ENCODE measurements around the gene AIG1. TPM values are rescaled to one million over a fixed set of nuclear protein-coding genes. Genes with fewer than 3 reads are reported as not detected.

AIG1 gene
- polyA plus RNA-seq, 1 donor from 2014 or later = 23.2 TPM

DNA sequence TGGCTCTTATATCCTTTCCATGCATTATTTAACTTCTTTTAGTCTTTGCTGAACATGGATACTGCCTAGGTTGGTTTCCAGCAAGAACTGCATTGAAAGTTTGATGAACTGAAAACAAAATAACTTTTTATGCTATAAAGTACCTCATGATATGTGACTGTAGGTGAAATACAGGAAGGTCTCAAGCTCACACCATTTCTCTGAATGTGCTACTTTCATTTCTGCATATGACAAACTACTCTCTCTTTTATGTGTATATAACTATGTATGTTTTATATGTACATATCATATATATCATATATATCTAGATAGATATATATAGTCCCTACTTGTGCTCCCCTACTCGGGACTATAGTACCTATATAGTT, 65.9 kb downstream of the AIG1 start:
- Histone ChIP-seq H3K27ac (ENCODE audit: low read length) (no peak overlapping the region), H3K79me2 (replicated peaks; ENCODE audit: insufficient read depth, low read length) (no peaks in the 10 kb centered on the region), H3K9ac (ENCODE audit: low read length) (no peak overlapping the region), H3K4me3 (ENCODE audit: low read length) (no peak overlapping the region), H2AFZ (ENCODE audit: low read depth, low read length) (no peak overlapping the region), H3K9me3 (ENCODE audit: low read length) (peaks cover 3% of the 10 kb centered on the region), H4K20me1 (ENCODE audit: insufficient read depth) (no peaks in the 10 kb centered on the region), H3K9me2 (ENCODE audit: insufficient read depth, low read length) (no peaks in the 10 kb centered on the region), H3K36me3 (ENCODE audit: insufficient read depth, low read length) (no peaks in the 10 kb centered on the region), H3K4me2 (ENCODE audit: low read length) (no peak overlapping the region), H3K27me3 (ENCODE audit: insufficient read depth, low read depth, low read length) (no peaks in the 10 kb centered on the region), H3F3A (ENCODE audit: insufficient read depth, low read length, poor library complexity, severe bottlenecking) (no peaks in the 10 kb centered on the region)
- TF ChIP-seq EP300 (conservative IDR thresholded peaks at IDR 0.05; ENCODE audit: poor library complexity, severe bottlenecking) = no peak
- no peak for TF ChIP-seq EZH2 (IDR thresholded peaks at IDR 0.05; ENCODE audit: borderline replicate concordance, insufficient read depth, low read length, poor library complexity, severe bottlenecking)
- no peak for TF ChIP-seq RAD21 (conservative IDR thresholded peaks at IDR 0.05)
- TF ChIP-seq REST (IDR thresholded peaks at IDR 0.05; ENCODE audit: borderline replicate concordance) = no peak
- no peak for TF ChIP-seq SMC3 (conservative IDR thresholded peaks at IDR 0.05; ENCODE audit: poor library complexity)
- no peak for TF ChIP-seq MXI1 (conservative IDR thresholded peaks at IDR 0.05; ENCODE audit: poor library complexity, severe bottlenecking)
- no peak for TF ChIP-seq POLR2AphosphoS5 (IDR thresholded peaks at IDR 0.05)
- TF ChIP-seq TAF1 (IDR thresholded peaks at IDR 0.05; ENCODE audit: low read depth) = no peak
- TF ChIP-seq, protein P1, sequence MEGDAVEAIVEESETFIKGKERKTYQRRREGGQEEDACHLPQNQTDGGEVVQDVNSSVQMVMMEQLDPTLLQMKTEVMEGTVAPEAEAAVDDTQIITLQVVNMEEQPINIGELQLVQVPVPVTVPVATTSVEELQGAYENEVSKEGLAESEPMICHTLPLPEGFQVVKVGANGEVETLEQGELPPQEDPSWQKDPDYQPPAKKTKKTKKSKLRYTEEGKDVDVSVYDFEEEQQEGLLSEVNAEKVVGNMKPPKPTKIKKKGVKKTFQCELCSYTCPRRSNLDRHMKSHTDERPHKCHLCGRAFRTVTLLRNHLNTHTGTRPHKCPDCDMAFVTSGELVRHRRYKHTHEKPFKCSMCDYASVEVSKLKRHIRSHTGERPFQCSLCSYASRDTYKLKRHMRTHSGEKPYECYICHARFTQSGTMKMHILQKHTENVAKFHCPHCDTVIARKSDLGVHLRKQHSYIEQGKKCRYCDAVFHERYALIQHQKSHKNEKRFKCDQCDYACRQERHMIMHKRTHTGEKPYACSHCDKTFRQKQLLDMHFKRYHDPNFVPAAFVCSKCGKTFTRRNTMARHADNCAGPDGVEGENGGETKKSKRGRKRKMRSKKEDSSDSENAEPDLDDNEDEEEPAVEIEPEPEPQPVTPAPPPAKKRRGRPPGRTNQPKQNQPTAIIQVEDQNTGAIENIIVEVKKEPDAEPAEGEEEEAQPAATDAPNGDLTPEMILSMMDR (IDR thresholded peaks at IDR 0.05; ENCODE audit: poor library complexity, severe bottlenecking) = no peak

GRCh38 chr6:143127941-143128680, 67.4 kb downstream of the AIG1 start:
- Histone ChIP-seq H3K27me3 (ENCODE audit: insufficient read depth, low read depth, low read length) (no peaks in the 10 kb centered on the region), H3K4me2 (ENCODE audit: low read length) (no peak overlapping the region), H3F3A (ENCODE audit: insufficient read depth, low read length, poor library complexity, severe bottlenecking) (no peaks in the 10 kb centered on the region), H3K79me2 (replicated peaks; ENCODE audit: insufficient read depth, low read length) (no peaks in the 10 kb centered on the region), H3K9ac (ENCODE audit: low read length) (no peak overlapping the region), H3K27ac (ENCODE audit: low read length) (no peak overlapping the region), H2AFZ (ENCODE audit: low read depth, low read length) (no peak overlapping the region), H3K9me2 (ENCODE audit: insufficient read depth, low read length) (no peaks in the 10 kb centered on the region), H3K4me3 (ENCODE audit: low read length) (no peak overlapping the region), H3K36me3 (ENCODE audit: insufficient read depth, low read length) (no peaks in the 10 kb centered on the region), H4K20me1 (ENCODE audit: insufficient read depth) (no peaks in the 10 kb centered on the region), H3K9me3 (ENCODE audit: low read length) (peaks cover 5% of the 10 kb centered on the region)
- no peak for TF ChIP-seq SMC3 (conservative IDR thresholded peaks at IDR 0.05; ENCODE audit: poor library complexity)
- no peak for TF ChIP-seq TAF1 (IDR thresholded peaks at IDR 0.05; ENCODE audit: low read depth)
- TF ChIP-seq RAD21 (conservative IDR thresholded peaks at IDR 0.05) = no peak
- no peak for TF ChIP-seq EZH2 (IDR thresholded peaks at IDR 0.05; ENCODE audit: borderline replicate concordance, insufficient read depth, low read length, poor library complexity, severe bottlenecking)
- TF ChIP-seq, protein P1 (IDR thresholded peaks at IDR 0.05; ENCODE audit: poor library complexity, severe bottlenecking) = no peak
- no peak for TF ChIP-seq EP300 (conservative IDR thresholded peaks at IDR 0.05; ENCODE audit: poor library complexity, severe bottlenecking)
- no peak for TF ChIP-seq REST (IDR thresholded peaks at IDR 0.05; ENCODE audit: borderline replicate concordance)
- no peak for TF ChIP-seq POLR2AphosphoS5 (IDR thresholded peaks at IDR 0.05)
- no peak for TF ChIP-seq MXI1 (conservative IDR thresholded peaks at IDR 0.05; ENCODE audit: poor library complexity, severe bottlenecking)
